Hepatocyte (in vitro differentiated cells): ENCODE measurements around the gene MORN3. TPM values are rescaled to one million over a fixed set of nuclear protein-coding genes. Genes with fewer than 3 reads are reported as not detected.

Experiments used
- DNase-seq: peaks from one replicate; pipeline ENCODE4 v3.0.0-alpha.2; 2016; ENCODE audit warnings: low spot score
- H2AFZ ChIP-seq: fragments of 200-600 bp; sonication (generic); 2 replicates; pipeline ENCODE4 v1.6.0; 2016; ENCODE audit warnings: antibody characterized with exemption, mild to moderate bottlenecking
- H3K27ac ChIP-seq: fragments of 200-600 bp; sonication (generic); 2 replicates; pipeline ENCODE4 v1.5.1; 2016; ENCODE audit warnings: mild to moderate bottlenecking
- H3K27me3 ChIP-seq: fragments of 200-600 bp; sonication (generic); 2 replicates; pipeline ENCODE4 v1.6.1; 2016
- H3K36me3 ChIP-seq: fragments of 200-600 bp; sonication (generic); replicated peaks from 2 replicates; pipeline ENCODE4 v1.5.1; 2016; ENCODE audit warnings: low read depth; ENCODE audit not compliant: insufficient read depth
- H3K4me1 ChIP-seq: fragments of 200-600 bp; sonication (generic); 2 replicates; pipeline ENCODE4 v1.5.1; 2016; ENCODE audit warnings: mild to moderate bottlenecking, moderate library complexity; ENCODE audit not compliant: insufficient read depth
- H3K4me2 ChIP-seq: fragments of 200-600 bp; sonication (generic); 2 replicates; pipeline ENCODE4 v1.6.0; 2016
- H3K4me3 ChIP-seq: fragments of 200-600 bp; sonication (generic); 2 replicates; pipeline ENCODE4 v1.5.1; 2016; ENCODE audit warnings: mild to moderate bottlenecking
- H3K79me2 ChIP-seq: fragments of 200-600 bp; sonication (generic); 2 replicates; pipeline ENCODE4 v1.6.0; 2017; ENCODE audit warnings: mild to moderate bottlenecking
- H3K9me2 ChIP-seq: fragments of 200-600 bp; sonication (generic); replicated peaks from 2 replicates; pipeline ENCODE4 v1.6.0; 2017; ENCODE audit warnings: mild to moderate bottlenecking; ENCODE audit not compliant: insufficient read depth
- H3K9me3 ChIP-seq: fragments of 200-600 bp; sonication (generic); 2 replicates; pipeline ENCODE4 v1.5.1; 2016; ENCODE audit warnings: low read depth, mild to moderate bottlenecking
- H4K20me1 ChIP-seq: fragments of 200-600 bp; sonication (generic); 2 replicates; pipeline ENCODE4 v1.6.0; 2016; ENCODE audit warnings: mild to moderate bottlenecking; ENCODE audit not compliant: insufficient read depth, poor library complexity, severe bottlenecking
- CTCF ChIP-seq: fragments of 200-600 bp; sonication (generic); IDR thresholded peaks from 2 replicates; pipeline ENCODE4 v1.5.1; 2016; ENCODE audit warnings: antibody characterized with exemption, mild to moderate bottlenecking; ENCODE audit not compliant: poor library complexity
- EZH2 ChIP-seq: fragments of 200-600 bp; sonication (generic); IDR thresholded peaks from 2 replicates; pipeline ENCODE4 v1.6.1; 2016; ENCODE audit warnings: antibody characterized with exemption, mild to moderate bottlenecking, borderline replicate concordance
- EZH2phosphoT487 ChIP-seq: fragments of 200-600 bp; sonication (generic); IDR thresholded peaks from one replicate; pipeline ENCODE4 v1.6.1; 2018; ENCODE audit warnings: antibody characterized with exemption, mild to moderate bottlenecking, low read depth, moderate library complexity; ENCODE audit not compliant: unreplicated experiment, severe bottlenecking
- WGBS: methylation state at CpG from one replicate; pipeline ENCODE4 v1.1.6; 2016; ENCODE audit warnings: low lambda C conversion rate; ENCODE audit errors: missing lambda C conversion rate; 5-methylcytosine and 5-hydroxymethylcytosine counted together
- polyA plus RNA-seq: library from polyadenylated mRNA; unstranded; fragments of >200 nt; fragmentation: Nextera tagmentation; extraction: Ambion mirVana; gene quantifications from 2 replicates; pipeline ENCODE4 v1.2.1, GENCODE V29; 2016
- total RNA-seq: library from RNA; depleted of rRNA; stranded (reverse); fragments of >200 nt; gene quantifications from 2 replicates; pipeline ENCODE4 v1.2.3, GENCODE V29; 2014

MORN3 gene
- total and polyA plus RNA-seq, 2 experiments from 2014 or later: 0.10 to 0.27 TPM

- Histone ChIP-seq H3K27ac (no peak overlapping the region), H4K20me1 (no peaks in the 10 kb centered on the region), H3K4me3 (no peak overlapping the region), H3K4me1 (no peaks in the 10 kb centered on the region), H2AFZ (no peak overlapping the region), H3K4me2 (no peak overlapping the region), H3K79me2 (no peaks in the 10 kb centered on the region), H3K9me3 (no peaks in the 10 kb centered on the region), H3K36me3 (no peaks in the 10 kb centered on the region), H3K27me3 (no peaks in the 10 kb centered on the region), H3K9me2 (no peaks in the 10 kb centered on the region)
- 90% methylated on average over 16 of the region's 16 CpGs for WGBS
- TF ChIP-seq EZH2phosphoT487 (no peak), CTCF (no peak), EZH2 (no peak)
- no peak for DNase-seq
Measured at GRCh38 chr12:121652767-121653497, 16.5 kb downstream of the MORN3 start.

- H3K27ac ChIP-seq: no peak overlapping the region
- no peaks in the 10 kb centered on the region for H3K4me1 ChIP-seq
- no peaks in the 10 kb centered on the region for H4K20me1 ChIP-seq
- no peak for DNase-seq
- H3K4me3 ChIP-seq: no peak overlapping the region
- no peaks in the 10 kb centered on the region for H3K79me2 ChIP-seq
- H3K27me3 ChIP-seq: no peaks in the 10 kb centered on the region
- no peak overlapping the region for H3K4me2 ChIP-seq
- no peak for TF ChIP-seq EZH2
- no peak for TF ChIP-seq CTCF
- TF ChIP-seq EZH2phosphoT487: no peak
- H3K9me3 ChIP-seq: no peaks in the 10 kb centered on the region
- no peaks in the 10 kb centered on the region for H3K9me2 ChIP-seq
- 82% methylated on average over 8 of the region's 8 CpGs for WGBS
- no peak overlapping the region for H2AFZ ChIP-seq
- H3K36me3 ChIP-seq: no peaks in the 10 kb centered on the region
Measured at GRCh38 chr12:121651320-121651719, 18.1 kb downstream of the MORN3 start.

- no peak for DNase-seq
- Histone ChIP-seq H2AFZ (no peak overlapping the region), H3K4me1 (no peaks in the 10 kb centered on the region), H3K4me2 (no peak overlapping the region), H3K79me2 (no peaks in the 10 kb centered on the region), H3K9me2 (no peaks in the 10 kb centered on the region), H3K27ac (no peak overlapping the region), H3K27me3 (no peaks in the 10 kb centered on the region), H3K4me3 (no peak overlapping the region), H3K36me3 (no peaks in the 10 kb centered on the region), H3K9me3 (no peaks in the 10 kb centered on the region), H4K20me1 (no peaks in the 10 kb centered on the region)
- WGBS: 97% methylated on average over 8 of the region's 8 CpGs
- TF ChIP-seq EZH2phosphoT487 (no peak), EZH2 (no peak), CTCF (no peak)
Measured at GRCh38 chr12:121649819-121650353, 19.6 kb downstream of the MORN3 start.
